Measurements from ENCODE around the gene CCL18.

DNA sequence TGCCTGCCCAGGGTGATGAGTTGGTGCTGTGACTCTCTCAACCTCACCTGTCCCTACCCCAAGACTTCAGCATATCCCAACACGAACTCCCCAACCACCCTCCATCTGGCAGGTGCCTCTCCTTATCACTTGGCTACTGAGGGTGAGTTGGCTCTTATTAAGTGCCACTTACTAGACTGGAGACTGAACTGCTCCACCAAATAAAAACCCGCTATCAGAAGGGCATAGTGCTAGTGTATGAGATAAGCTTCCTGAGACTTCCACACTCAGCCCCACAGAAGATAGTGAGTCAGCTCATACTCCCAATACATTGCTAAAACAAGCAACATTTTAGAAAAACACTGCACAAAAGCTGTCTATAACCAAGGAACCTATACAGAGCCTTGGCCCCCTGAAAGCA is 16.0 kb upstream of the CCL18 start:
- TF ChIP-seq, protein P1, sequence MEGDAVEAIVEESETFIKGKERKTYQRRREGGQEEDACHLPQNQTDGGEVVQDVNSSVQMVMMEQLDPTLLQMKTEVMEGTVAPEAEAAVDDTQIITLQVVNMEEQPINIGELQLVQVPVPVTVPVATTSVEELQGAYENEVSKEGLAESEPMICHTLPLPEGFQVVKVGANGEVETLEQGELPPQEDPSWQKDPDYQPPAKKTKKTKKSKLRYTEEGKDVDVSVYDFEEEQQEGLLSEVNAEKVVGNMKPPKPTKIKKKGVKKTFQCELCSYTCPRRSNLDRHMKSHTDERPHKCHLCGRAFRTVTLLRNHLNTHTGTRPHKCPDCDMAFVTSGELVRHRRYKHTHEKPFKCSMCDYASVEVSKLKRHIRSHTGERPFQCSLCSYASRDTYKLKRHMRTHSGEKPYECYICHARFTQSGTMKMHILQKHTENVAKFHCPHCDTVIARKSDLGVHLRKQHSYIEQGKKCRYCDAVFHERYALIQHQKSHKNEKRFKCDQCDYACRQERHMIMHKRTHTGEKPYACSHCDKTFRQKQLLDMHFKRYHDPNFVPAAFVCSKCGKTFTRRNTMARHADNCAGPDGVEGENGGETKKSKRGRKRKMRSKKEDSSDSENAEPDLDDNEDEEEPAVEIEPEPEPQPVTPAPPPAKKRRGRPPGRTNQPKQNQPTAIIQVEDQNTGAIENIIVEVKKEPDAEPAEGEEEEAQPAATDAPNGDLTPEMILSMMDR (IDR thresholded peaks at IDR 0.05; ENCODE audit: low read depth, low read length, poor library complexity, severe bottlenecking) = no peak
- TF ChIP-seq EZH2phosphoT487 (IDR thresholded peaks at IDR 0.05; ENCODE audit: borderline replicate concordance, low read length) = no peak

Measured in DOHH2 (cell line).